Lung (tissue), 12 donors: ENCODE measurements around the gene SLC17A4. TPM values are rescaled to one million over a fixed set of nuclear protein-coding genes. Genes with fewer than 3 reads are reported as not detected.

ENCODE experiments used
- ATAC-seq: fragments of 200-7000 bp; cut with Tn5 transposase; one replicate; pipeline ENCODE4 v1.9.1; 2020; ENCODE audit warnings: moderate number of reproducible peaks; ENCODE audit not compliant: insufficient read depth, low FRiP score
- DNase-seq, 3 donors: peaks; one replicate each; pipeline ENCODE4 v3.0.0-alpha.2; 2013 to 2017
- H3K27ac ChIP-seq, 2 donors: one replicate each; pipeline ENCODE4 v1.5.1; 2013; ENCODE audit warnings: mild to moderate bottlenecking in 2 of 2, moderate library complexity in 2 of 2, control low read depth in 1 of 2, inconsistent platforms in 1 of 2, low read depth in 1 of 2, low read length in 1 of 2
- H3K27me3 ChIP-seq, 3 donors: one replicate each; pipeline ENCODE4 v1.5.1; 2013; ENCODE audit warnings: low read length in 2 of 3; ENCODE audit not compliant: control insufficient read depth in 3 of 3, insufficient read depth in 3 of 3
- H3K36me3 ChIP-seq, 4 donors: one replicate each; pipeline ENCODE4 v1.5.1; 2013; ENCODE audit warnings: low read length in 4 of 4, mild to moderate bottlenecking in 1 of 4, moderate library complexity in 1 of 4; ENCODE audit not compliant: control insufficient read depth in 4 of 4, insufficient read depth in 4 of 4
- H3K4me1 ChIP-seq, 5 donors: one replicate each; pipeline ENCODE4 v1.5.1; 2013; ENCODE audit warnings: low read length in 5 of 5, mild to moderate bottlenecking in 2 of 5, moderate library complexity in 1 of 5; ENCODE audit not compliant: control insufficient read depth in 5 of 5, insufficient read depth in 5 of 5
- H3K4me3 ChIP-seq: one replicate; pipeline ENCODE4 v1.5.1; 2013; ENCODE audit warnings: mild to moderate bottlenecking, control low read depth, moderate library complexity
- H3K9ac ChIP-seq, 2 donors: one replicate each; pipeline ENCODE4 v1.5.1; 2013; ENCODE audit warnings: low read length in 2 of 2, control low read depth in 1 of 2; ENCODE audit not compliant: insufficient read depth in 1 of 2
- H3K9me3 ChIP-seq, 4 donors: one replicate each; pipeline ENCODE4 v1.5.1; 2013; ENCODE audit warnings: low read length in 3 of 4, mild to moderate bottlenecking in 1 of 4, moderate library complexity in 1 of 4; ENCODE audit not compliant: control insufficient read depth in 4 of 4, insufficient read depth in 3 of 4
- CTCF ChIP-seq: IDR thresholded peaks from 2 replicates; pipeline ENCODE4 v1.5.1; 2012; ENCODE audit warnings: mild to moderate bottlenecking; ENCODE audit errors: control extremely low read depth, extremely low read depth
- WGBS, 2 donors: extraction: QIAGEN DNeasy Blood & Tissue Kit; methylation state at CpG; one replicate each; pipeline ENCODE4 v1.1.7; 2013; 5-methylcytosine and 5-hydroxymethylcytosine counted together
- polyA plus RNA-seq, 2 donors: library from polyadenylated mRNA; stranded (reverse); fragments of 200-250 nt; gene quantifications; one replicate each; pipeline ENCODE4 v1.2.1, GENCODE V29; 2013
- total RNA-seq, 2 donors: library from RNA; depleted of rRNA in 1 of 2; stranded (reverse); fragments of >200 nt in 1 of 2; gene quantifications; one replicate each; pipeline ENCODE4 v1.2.1, GENCODE V29; 2014 to 2021
- donor health status: control.
- donor health status: control.
- donor health status: Bipolar disorder and iron deficiency.
- donor health status: healthy.
- donor health status: DM: yes; HTN: yes; CAD: no.

SLC17A4 gene
- total and polyA plus RNA-seq, 4 donors: not detected

GRCh38 chr6:25816252-25816651 lies 61.7 kb downstream of the SLC17A4 start:
- Histone ChIP-seq H3K27ac (no peak overlapping the region), H3K36me3 (no peaks in the 10 kb centered on the region), H3K9ac (no peak overlapping the region), H3K4me1 (no peaks in the 10 kb centered on the region), H3K4me3 (no peak overlapping the region), H3K27me3 (no peaks in the 10 kb centered on the region), H3K9me3 (peaks cover 0 to 3% (median 1%) of the 10 kb centered on the region in 4 donors)
- no peak for TF ChIP-seq CTCF
- 98 to 99% methylated on average over 2 of the region's 2 CpGs for WGBS, 2 donors
- DNase-seq (no peak), ATAC-seq (no peak)

GRCh38 chr6:25821341-25821740 lies 66.8 kb downstream of the SLC17A4 start:
- ATAC-seq (no peak), DNase-seq (no peak)
- no peaks in the 10 kb centered on the region for H3K36me3 ChIP-seq
- H3K27me3 ChIP-seq: no peaks in the 10 kb centered on the region
- no peaks in the 10 kb centered on the region for H3K9me3 ChIP-seq
- H3K4me3 ChIP-seq: no peak overlapping the region
- no peak overlapping the region for H3K27ac ChIP-seq
- H3K9ac ChIP-seq: no peak overlapping the region
- TF ChIP-seq CTCF: no peak
- no peaks in the 10 kb centered on the region for H3K4me1 ChIP-seq

GRCh38 chr6:25829375-25829774 lies 74.8 kb downstream of the SLC17A4 start:
- no peaks in the 10 kb centered on the region for H3K27me3 ChIP-seq
- no peak overlapping the region for H3K4me3 ChIP-seq
- WGBS, 2 donors: 88 to 97% methylated on average over 1 of the region's 1 CpG
- no peak overlapping the region for H3K27ac ChIP-seq
- peaks cover 0 to 6% (median 0%) of the 10 kb centered on the region in 5 donors for H3K4me1 ChIP-seq
- H3K9ac ChIP-seq: no peak overlapping the region
- no peak for TF ChIP-seq CTCF
- DNase-seq (no peak), ATAC-seq (no peak)
- H3K9me3 ChIP-seq: no peaks in the 10 kb centered on the region
- no peaks in the 10 kb centered on the region for H3K36me3 ChIP-seq

- DNase-seq (no peak), ATAC-seq (no peak)
- Histone ChIP-seq H3K27ac (no peak overlapping the region), H3K36me3 (no peaks in the 10 kb centered on the region), H3K9me3 (no peaks in the 10 kb centered on the region), H3K4me3 (no peak overlapping the region), H3K4me1 (peaks cover 0 to 6% (median 0%) of the 10 kb centered on the region in 5 donors), H3K9ac (no peak overlapping the region), H3K27me3 (no peaks in the 10 kb centered on the region)
- 80 to 92% methylated on average over 4 of the region's 4 CpGs for WGBS, 2 donors
- no peak for TF ChIP-seq CTCF
These were observed 75.9 kb downstream of the SLC17A4 start for GRCh38 chr6:25830458-25830857.
